GM21423 (cell line): Measurements from ENCODE around the gene FAM234B.

Experiments
- ATAC-seq: cut with Tn5 transposase; IDR thresholded peaks from one replicate; pipeline ENCODE4 v1.9.1; 2021; ENCODE audit warnings: mild to moderate bottlenecking, moderate library complexity; ENCODE audit not compliant: unreplicated experiment

The FAM234B gene

GRCh38 chr12:13090054-13090453 lies 45.9 kb downstream of the FAM234B start:
- ATAC-seq = no peak

- no peak for ATAC-seq
These were observed 47.7 kb downstream of the FAM234B start for GRCh38 chr12:13091832-13092231.

GRCh38 chr12:13093191-13093847 lies 49.1 kb downstream of the FAM234B start:
- no peak for ATAC-seq

GRCh38 chr12:13093848-13094220 lies 49.7 kb downstream of the FAM234B start:
- no peak for ATAC-seq

GRCh38 chr12:13094367-13094766 lies 50.2 kb downstream of the FAM234B start:
- no peak for ATAC-seq

GRCh38 chr12:13095266-13095995 lies 51.2 kb downstream of the FAM234B start:
- ATAC-seq = no peak

- ATAC-seq = no peak
These were observed 53.4 kb downstream of the FAM234B start for GRCh38 chr12:13097491-13098011.

GRCh38 chr12:13099066-13099843 lies 55.1 kb downstream of the FAM234B start:
- ATAC-seq = no peak

GRCh38 chr12:13099844-13100604 lies 55.8 kb downstream of the FAM234B start:
- ATAC-seq = no peak

- no peak for ATAC-seq
These were observed 56.4 kb downstream of the FAM234B start for GRCh38 chr12:13100605-13100881.

GRCh38 chr12:13100882-13101769 lies 56.9 kb downstream of the FAM234B start:
- ATAC-seq = peak; percentile 91

- ATAC-seq = no peak
These were observed 57.7 kb downstream of the FAM234B start for GRCh38 chr12:13101821-13102375.

- ATAC-seq = no peak
These were observed 58.4 kb downstream of the FAM234B start for GRCh38 chr12:13102461-13103195.

- no peak for ATAC-seq
These were observed 59.3 kb downstream of the FAM234B start, which contains the start of gene GSG1 for GRCh38 chr12:13103391-13104033. TSS of gene GSG1 (minus strand) at chr12:13103667. CDS start at chr12:13103512, 155 bp downstream.

- no peak for ATAC-seq
These were observed 60.2 kb downstream of the FAM234B start for GRCh38 chr12:13104409-13104808.

GRCh38 chr12:13105781-13106180 lies 61.6 kb downstream of the FAM234B start:
- ATAC-seq = no peak

- no peak for ATAC-seq
These were observed 62.5 kb downstream of the FAM234B start for GRCh38 chr12:13106666-13107065.

- ATAC-seq = no peak
These were observed 68.8 kb downstream of the FAM234B start for GRCh38 chr12:13112968-13113367.
